Caco-2 (cell line): ENCODE measurements around the gene PPL. TPM values are rescaled to one million over a fixed set of nuclear protein-coding genes. Genes with fewer than 3 reads are reported as not detected.

ENCODE experiments used
- BruUV-seq: library from RNA; stranded (reverse); fragments of 400-500 nt; replicated peaks from 2 replicates; lab custom pipeline; 2021; lab: Mats Ljungman, UMichigan
- CTCF ChIA-PET: fragments of 300-600 bp; sonication (Branson Sonifier 250); formaldehyde crosslinking; loops from one replicate; lab custom pipeline; 2022; ENCODE audit warnings: antibody characterized with exemption; lab: Charles Lee
- POLR2A ChIA-PET: fragments of 300-600 bp; sonication (Branson Sonifier 250); formaldehyde crosslinking; loops from one replicate; lab custom pipeline; 2022; ENCODE audit warnings: antibody characterized with exemption; lab: Charles Lee
- DNase-seq, 2 experiments: peaks; one replicate each; pipeline versions ENCODE4 v3.0.0 to v3.0.0-alpha.2; 2020 to 2022
- H3K27me3 ChIP-seq: replicated peaks from 2 replicates; pipeline ENCODE4 v1.6.0; 2011; ENCODE audit warnings: low read length; ENCODE audit not compliant: control insufficient read depth, insufficient read depth
- H3K36me3 ChIP-seq: 2 replicates; pipeline ENCODE4 v1.5.1; 2011; ENCODE audit warnings: low read length; ENCODE audit not compliant: control insufficient read depth, insufficient read depth
- H3K4me1 ChIP-seq: fragments of 250-450 bp; sonication (Bioruptor Pico); 2 replicates; pipeline ENCODE4 v1.5.1; 2020; ENCODE audit warnings: mild to moderate bottlenecking
- H3K4me3 ChIP-seq: 2 replicates; pipeline ENCODE4 v1.5.1; 2011; ENCODE audit warnings: low read depth, mild to moderate bottlenecking, control low read depth, low read length
- H3K9me3 ChIP-seq: fragments of 250-450 bp; sonication (Bioruptor Pico); 2 replicates; pipeline ENCODE4 v1.5.1; 2020; ENCODE audit warnings: mild to moderate bottlenecking, moderate library complexity
- H3K27ac Mint-ChIP-seq: one replicate; pipeline ENCODE4 v1.8.0; 2022; ENCODE audit warnings: mixed read lengths; ENCODE audit not compliant: unreplicated experiment
- H3K27me3 Mint-ChIP-seq: one replicate; pipeline ENCODE4 v1.8.0; 2022; ENCODE audit warnings: mixed read lengths; ENCODE audit not compliant: insufficient read depth, unreplicated experiment
- H3K36me3 Mint-ChIP-seq: one replicate; pipeline ENCODE4 v1.8.0; 2022; ENCODE audit warnings: mild to moderate bottlenecking, mixed read lengths; ENCODE audit not compliant: insufficient read depth, unreplicated experiment
- H3K4me1 Mint-ChIP-seq: one replicate; pipeline ENCODE4 v1.8.0; 2022; ENCODE audit warnings: low read depth, mixed read lengths; ENCODE audit not compliant: unreplicated experiment
- H3K4me3 Mint-ChIP-seq: one replicate; pipeline ENCODE4 v1.8.0; 2022; ENCODE audit warnings: mild to moderate bottlenecking, moderate library complexity, mixed read lengths; ENCODE audit not compliant: unreplicated experiment
- H3K9me3 Mint-ChIP-seq: one replicate; pipeline ENCODE4 v1.8.0; 2022; ENCODE audit warnings: mixed read lengths; ENCODE audit not compliant: unreplicated experiment
- CTCF ChIP-seq, 2 experiments: fragments of 200-600 bp in 1 of 2; IDR thresholded peaks; 1 replicate in 1 of 2; 2 replicates in 1 of 2; pipeline versions ENCODE4 v1.5.1 to v1.8.0; 2011 to 2022; ENCODE audit warnings: antibody characterized with exemption in 1 of 2, control low read depth in 1 of 2, inconsistent platforms in 1 of 2, low read depth in 1 of 2, low read length in 1 of 2, mild to moderate bottlenecking in 1 of 2, moderate library complexity in 1 of 2; ENCODE audit not compliant: insufficient read depth in 1 of 2, severe bottlenecking in 1 of 2, unreplicated experiment in 1 of 2
- intact Hi-C: fragments of 100-400 bp; cut with micrococcal nuclease; formaldehyde crosslinking; loops from one replicate; pipeline ENCODE4 v1.10.0; 2022; ENCODE audit not compliant: unreplicated experiment
- total RNA-seq: library from RNA; stranded (reverse); gene quantifications from 2 replicates; pipeline ENCODE4 v1.2.3, GENCODE V29; 2022

Gene PPL
- total RNA-seq, 1 experiment from 2014 or later, result 68.1 TPM

- Histone ChIP-seq H3K27me3 (no peaks in the 10 kb centered on the region), H3K4me1 (peaks cover 62% of the 10 kb centered on the region), H3K9me3 (no peaks in the 10 kb centered on the region), H3K4me3 (no peak overlapping the region), H3K36me3 (no peaks in the 10 kb centered on the region)
- H3K27me3 Mint-ChIP-seq, result no peaks in the 10 kb centered on the region
- H3K27ac Mint-ChIP-seq, result peak overlapping the region; percentile 92
- CTCF ChIA-PET, result interaction anchor here (1.0 kb wide), 1 partner anchor 8 kb away, joined by 4 read pairs; the partner anchor contains the start of gene PPL
- POLR2A ChIA-PET, result interaction anchor here (0.6 to 0.9 kb wide), 3 partner anchors 8 to 176 kb away, joined by 3 to 6 read pairs (median 6); no protein-coding TSS in a partner anchor
- no peaks in the 10 kb centered on the region for H3K9me3 Mint-ChIP-seq
- no TSS peak for BruUV-seq
- intact Hi-C loops, result no loop called here
- peaks cover 37% of the 10 kb centered on the region for H3K4me1 Mint-ChIP-seq
- no peaks in the 10 kb centered on the region for H3K36me3 Mint-ChIP-seq
- peak; percentile 84 to 86 for DNase-seq
- TF ChIP-seq CTCF (IDR thresholded peaks at IDR 0.05; ENCODE audit: insufficient read depth in 1 of 2, low read depth in 1 of 2, low read length in 1 of 2, severe bottlenecking in 1 of 2, unreplicated experiment in 1 of 2), result no peak
- peak overlapping the region; percentile 17 for H3K4me3 Mint-ChIP-seq
Measured at GRCh38 chr16:4944333-4945281, 7.7 kb upstream of the PPL start.

- Histone ChIP-seq H3K4me3 (no peak overlapping the region), H3K36me3 (no peaks in the 10 kb centered on the region), H3K9me3 (no peaks in the 10 kb centered on the region), H3K4me1 (peaks cover 42% of the 10 kb centered on the region), H3K27me3 (no peaks in the 10 kb centered on the region)
- ChIA-PET CTCF (no interaction called here), POLR2A (no interaction called here)
- Mint-ChIP-seq H3K27me3 (no peaks in the 10 kb centered on the region), H3K9me3 (no peaks in the 10 kb centered on the region), H3K36me3 (no peaks in the 10 kb centered on the region), H3K27ac (peak overlapping the region; percentile 22), H3K4me3 (no peak overlapping the region), H3K4me1 (peaks cover 20% of the 10 kb centered on the region)
- TF ChIP-seq CTCF (IDR thresholded peaks at IDR 0.05; ENCODE audit: insufficient read depth in 1 of 2, low read depth in 1 of 2, low read length in 1 of 2, severe bottlenecking in 1 of 2, unreplicated experiment in 1 of 2), result no peak
- intact Hi-C loops, result no loop called here
- BruUV-seq, result no TSS peak
- no peak for DNase-seq
Measured at GRCh38 chr16:4942481-4942880, 5.5 kb upstream of the PPL start.

- H3K9me3 Mint-ChIP-seq, result no peaks in the 10 kb centered on the region
Measured at GRCh38 chr16:4940719-4941118, 3.8 kb upstream of the PPL start.

More at GRCh38 chr16:4940719-4941118, 3.8 kb upstream of the PPL start:
- Mint-ChIP-seq H3K4me1 (peaks cover 12% of the 10 kb centered on the region), H3K36me3 (no peaks in the 10 kb centered on the region), H3K4me3 (no peak overlapping the region), H3K27me3 (no peaks in the 10 kb centered on the region), H3K27ac (no peak overlapping the region)
- Histone ChIP-seq H3K36me3 (no peaks in the 10 kb centered on the region), H3K4me1 (peaks cover 34% of the 10 kb centered on the region), H3K4me3 (no peak overlapping the region), H3K9me3 (no peaks in the 10 kb centered on the region), H3K27me3 (no peaks in the 10 kb centered on the region)
- intact Hi-C loops, result no loop called here
- no TSS peak for BruUV-seq
- DNase-seq, result no peak
- CTCF ChIA-PET, result no interaction called here
- POLR2A ChIA-PET, result no interaction called here
- no peak for TF ChIP-seq CTCF (IDR thresholded peaks at IDR 0.05; ENCODE audit: insufficient read depth in 1 of 2, low read depth in 1 of 2, low read length in 1 of 2, severe bottlenecking in 1 of 2, unreplicated experiment in 1 of 2)
